MM.1S (cell line): ENCODE measurements around the gene KIRREL1.

Experiments
- CTCF ChIP-seq: fragments of 300-600 bp; sonication (generic); IDR thresholded peaks from 2 replicates; pipeline ENCODE4 v1.5.1; 2016; ENCODE audit warnings: antibody characterized with exemption, low read length, mixed read lengths
- EZH2 ChIP-seq: fragments of 300-600 bp; sonication (generic); optimal IDR thresholded peaks from 2 replicates; pipeline ENCODE3; 2017; ENCODE audit warnings: low read depth, mild to moderate bottlenecking, antibody characterized with exemption, low read length, mixed read lengths
- EZH2phosphoT487 ChIP-seq: fragments of 300-600 bp; sonication (generic); IDR thresholded peaks from 2 replicates; pipeline ENCODE4 v1.6.1; 2018; ENCODE audit warnings: antibody characterized with exemption, low read length

DNA sequence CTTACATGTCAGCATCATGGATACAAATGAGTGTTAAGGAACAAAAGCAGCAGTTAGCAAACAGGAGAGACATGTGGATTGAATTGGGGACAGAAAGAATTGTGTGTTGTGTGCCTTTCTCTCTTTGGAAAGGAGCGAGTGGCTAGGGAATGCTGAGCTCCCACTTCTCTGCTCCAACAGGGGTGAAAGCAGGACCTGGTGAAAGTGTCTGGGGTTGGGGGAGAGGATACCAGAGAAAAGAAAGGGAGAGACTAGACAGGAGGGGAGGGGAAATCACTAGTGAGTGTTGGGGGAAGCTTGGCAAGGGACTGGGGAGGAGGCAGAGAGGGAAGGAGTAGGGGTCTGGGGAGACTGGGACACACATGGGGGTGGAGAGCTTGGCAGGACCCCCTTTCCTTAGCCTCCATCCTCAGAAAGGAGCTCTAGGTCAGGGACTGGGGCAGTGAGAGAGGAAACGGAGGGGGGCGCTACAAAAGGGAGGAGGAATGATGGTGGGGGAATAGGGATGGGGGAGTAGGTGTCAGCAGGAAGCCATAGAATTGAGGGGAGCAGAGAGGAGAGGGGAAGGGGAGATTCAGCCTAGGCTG is 2.2 kb downstream of the KIRREL1 start:
- no peak for TF ChIP-seq CTCF
- no peak for TF ChIP-seq EZH2
- TF ChIP-seq EZH2phosphoT487: no peak
